GM12878 (cell line): ENCODE results near the gene CCL2.

Source experiments
- CBX3 ChIP-seq: fragments of 200-600 bp; sonication (generic); IDR thresholded peaks from 2 replicates; pipeline ENCODE4 v1.6.1; 2016; ENCODE audit warnings: low read depth, borderline replicate concordance
- CHD2 ChIP-seq: IDR thresholded peaks from 2 replicates; pipeline ENCODE4 v1.6.1; 2011; ENCODE audit warnings: low read depth, low read length, improper control_type of control experiment, borderline replicate concordance
- KDM1A ChIP-seq: fragments of 200-600 bp; sonication (generic); IDR thresholded peaks from 2 replicates; pipeline ENCODE4 v1.6.1; 2016; ENCODE audit warnings: borderline replicate concordance
- MXI1 ChIP-seq: fragments of 150-350 bp; IDR thresholded peaks from 2 replicates; pipeline ENCODE4 v1.6.1; 2011; ENCODE audit warnings: low read depth, mild to moderate bottlenecking, inconsistent platforms, low read length, improper control_type of control experiment
- NR2C2 ChIP-seq: IDR thresholded peaks from 2 replicates; pipeline ENCODE4 v1.6.1; 2011; ENCODE audit warnings: borderline replicate concordance, low read depth; ENCODE audit not compliant: control insufficient read depth, insufficient read length
- RAD51 ChIP-seq: fragments of 450-650 bp; IDR thresholded peaks from 2 replicates; pipeline ENCODE4 v1.6.1; 2016; ENCODE audit warnings: moderate library complexity, mild to moderate bottlenecking, inconsistent platforms
- RBBP5 ChIP-seq: fragments of 200-600 bp; sonication (generic); conservative IDR thresholded peaks from 2 replicates; pipeline ENCODE4 v1.6.1; 2016
- SIX5 ChIP-seq: IDR thresholded peaks from 2 replicates; pipeline ENCODE4 v1.6.1; 2011; ENCODE audit warnings: mild to moderate bottlenecking, low read depth, low read length, moderate library complexity; ENCODE audit not compliant: severe bottlenecking
- SREBF2 ChIP-seq: IDR thresholded peaks from 2 replicates; pipeline ENCODE4 v1.6.1; 2012; ENCODE audit warnings: mild to moderate bottlenecking, low read length
- TF ChIP-seq, protein P1 (sequence below): fragments of 450-650 bp; formaldehyde crosslinking; IDR thresholded peaks from 2 replicates; pipeline ENCODE4 v1.4.0; 2020; ENCODE audit warnings: mild to moderate bottlenecking, moderate library complexity
- TF ChIP-seq, protein P2 (sequence below), 3 experiments: IDR thresholded peaks in 2 of 3; conservative IDR thresholded peaks in 1 of 3; 2 replicates each; pipeline ENCODE4 v1.5.1; 2011; ENCODE audit warnings: low read depth in 3 of 3, low read length in 3 of 3, mild to moderate bottlenecking in 3 of 3, control low read depth in 2 of 3, moderate library complexity in 2 of 3, inconsistent platforms in 1 of 3, mixed read lengths in 1 of 3; ENCODE audit not compliant: control insufficient read depth in 2 of 3, insufficient read depth in 1 of 3; ENCODE audit errors: extremely low read depth in 1 of 3
- TF ChIP-seq, protein P3 (sequence below): IDR thresholded peaks from 2 replicates; pipeline ENCODE4 v1.6.1; 2011; ENCODE audit warnings: mild to moderate bottlenecking, low read depth, low read length, moderate library complexity; ENCODE audit not compliant: insufficient replicate concordance

DNA sequence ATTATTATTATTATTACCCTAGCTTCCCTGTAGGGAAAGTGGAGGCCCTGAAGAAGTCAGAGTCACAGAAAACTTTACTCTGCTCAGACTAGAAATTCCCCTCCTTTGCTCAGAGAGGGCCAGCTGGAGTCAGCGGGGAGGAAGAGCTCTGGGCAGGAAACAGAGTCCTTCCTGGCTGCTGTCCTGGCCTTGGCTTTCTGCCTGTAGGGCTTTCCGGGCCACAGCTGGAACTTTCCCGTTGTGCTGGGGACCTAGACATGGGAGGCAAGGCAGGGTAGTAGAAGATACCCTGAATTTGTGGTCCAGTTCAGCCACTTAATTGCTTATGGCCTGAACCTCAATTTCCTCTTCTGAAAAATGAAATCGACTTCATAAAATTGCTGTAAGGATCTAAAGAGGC, 14.0 kb upstream of the CCL2 start:
- no peak for TF ChIP-seq CBX3
- no peak for TF ChIP-seq SIX5
- TF ChIP-seq, protein P1, sequence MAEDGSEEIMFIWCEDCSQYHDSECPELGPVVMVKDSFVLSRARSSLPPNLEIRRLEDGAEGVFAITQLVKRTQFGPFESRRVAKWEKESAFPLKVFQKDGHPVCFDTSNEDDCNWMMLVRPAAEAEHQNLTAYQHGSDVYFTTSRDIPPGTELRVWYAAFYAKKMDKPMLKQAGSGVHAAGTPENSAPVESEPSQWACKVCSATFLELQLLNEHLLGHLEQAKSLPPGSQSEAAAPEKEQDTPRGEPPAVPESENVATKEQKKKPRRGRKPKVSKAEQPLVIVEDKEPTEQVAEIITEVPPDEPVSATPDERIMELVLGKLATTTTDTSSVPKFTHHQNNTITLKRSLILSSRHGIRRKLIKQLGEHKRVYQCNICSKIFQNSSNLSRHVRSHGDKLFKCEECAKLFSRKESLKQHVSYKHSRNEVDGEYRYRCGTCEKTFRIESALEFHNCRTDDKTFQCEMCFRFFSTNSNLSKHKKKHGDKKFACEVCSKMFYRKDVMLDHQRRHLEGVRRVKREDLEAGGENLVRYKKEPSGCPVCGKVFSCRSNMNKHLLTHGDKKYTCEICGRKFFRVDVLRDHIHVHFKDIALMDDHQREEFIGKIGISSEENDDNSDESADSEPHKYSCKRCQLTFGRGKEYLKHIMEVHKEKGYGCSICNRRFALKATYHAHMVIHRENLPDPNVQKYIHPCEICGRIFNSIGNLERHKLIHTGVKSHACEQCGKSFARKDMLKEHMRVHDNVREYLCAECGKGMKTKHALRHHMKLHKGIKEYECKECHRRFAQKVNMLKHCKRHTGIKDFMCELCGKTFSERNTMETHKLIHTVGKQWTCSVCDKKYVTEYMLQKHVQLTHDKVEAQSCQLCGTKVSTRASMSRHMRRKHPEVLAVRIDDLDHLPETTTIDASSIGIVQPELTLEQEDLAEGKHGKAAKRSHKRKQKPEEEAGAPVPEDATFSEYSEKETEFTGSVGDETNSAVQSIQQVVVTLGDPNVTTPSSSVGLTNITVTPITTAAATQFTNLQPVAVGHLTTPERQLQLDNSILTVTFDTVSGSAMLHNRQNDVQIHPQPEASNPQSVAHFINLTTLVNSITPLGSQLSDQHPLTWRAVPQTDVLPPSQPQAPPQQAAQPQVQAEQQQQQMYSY (CRISPR knock-in tag): no peak
- TF ChIP-seq MXI1: no peak
- TF ChIP-seq SREBF2: no peak
- no peak for TF ChIP-seq KDM1A
- TF ChIP-seq, protein P2, sequence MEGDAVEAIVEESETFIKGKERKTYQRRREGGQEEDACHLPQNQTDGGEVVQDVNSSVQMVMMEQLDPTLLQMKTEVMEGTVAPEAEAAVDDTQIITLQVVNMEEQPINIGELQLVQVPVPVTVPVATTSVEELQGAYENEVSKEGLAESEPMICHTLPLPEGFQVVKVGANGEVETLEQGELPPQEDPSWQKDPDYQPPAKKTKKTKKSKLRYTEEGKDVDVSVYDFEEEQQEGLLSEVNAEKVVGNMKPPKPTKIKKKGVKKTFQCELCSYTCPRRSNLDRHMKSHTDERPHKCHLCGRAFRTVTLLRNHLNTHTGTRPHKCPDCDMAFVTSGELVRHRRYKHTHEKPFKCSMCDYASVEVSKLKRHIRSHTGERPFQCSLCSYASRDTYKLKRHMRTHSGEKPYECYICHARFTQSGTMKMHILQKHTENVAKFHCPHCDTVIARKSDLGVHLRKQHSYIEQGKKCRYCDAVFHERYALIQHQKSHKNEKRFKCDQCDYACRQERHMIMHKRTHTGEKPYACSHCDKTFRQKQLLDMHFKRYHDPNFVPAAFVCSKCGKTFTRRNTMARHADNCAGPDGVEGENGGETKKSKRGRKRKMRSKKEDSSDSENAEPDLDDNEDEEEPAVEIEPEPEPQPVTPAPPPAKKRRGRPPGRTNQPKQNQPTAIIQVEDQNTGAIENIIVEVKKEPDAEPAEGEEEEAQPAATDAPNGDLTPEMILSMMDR (IDR thresholded peaks at IDR 0.05 in 2 of 3, conservative IDR thresholded peaks at IDR 0.05 in 1 of 3; ENCODE audit: control insufficient read depth in 2 of 3, extremely low read depth in 1 of 3, insufficient read depth in 1 of 3, low read depth in 3 of 3, low read length in 3 of 3): no peak
- no peak for TF ChIP-seq RAD51
- no peak for TF ChIP-seq CHD2
- no peak for TF ChIP-seq RBBP5
- TF ChIP-seq, protein P3, sequence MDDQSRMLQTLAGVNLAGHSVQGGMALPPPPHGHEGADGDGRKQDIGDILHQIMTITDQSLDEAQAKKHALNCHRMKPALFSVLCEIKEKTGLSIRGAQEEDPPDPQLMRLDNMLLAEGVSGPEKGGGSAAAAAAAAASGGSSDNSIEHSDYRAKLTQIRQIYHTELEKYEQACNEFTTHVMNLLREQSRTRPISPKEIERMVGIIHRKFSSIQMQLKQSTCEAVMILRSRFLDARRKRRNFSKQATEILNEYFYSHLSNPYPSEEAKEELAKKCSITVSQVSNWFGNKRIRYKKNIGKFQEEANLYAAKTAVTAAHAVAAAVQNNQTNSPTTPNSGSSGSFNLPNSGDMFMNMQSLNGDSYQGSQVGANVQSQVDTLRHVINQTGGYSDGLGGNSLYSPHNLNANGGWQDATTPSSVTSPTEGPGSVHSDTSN: no peak
- no peak for TF ChIP-seq NR2C2
